ENCODE results near the gene ANKLE1.

DNA sequence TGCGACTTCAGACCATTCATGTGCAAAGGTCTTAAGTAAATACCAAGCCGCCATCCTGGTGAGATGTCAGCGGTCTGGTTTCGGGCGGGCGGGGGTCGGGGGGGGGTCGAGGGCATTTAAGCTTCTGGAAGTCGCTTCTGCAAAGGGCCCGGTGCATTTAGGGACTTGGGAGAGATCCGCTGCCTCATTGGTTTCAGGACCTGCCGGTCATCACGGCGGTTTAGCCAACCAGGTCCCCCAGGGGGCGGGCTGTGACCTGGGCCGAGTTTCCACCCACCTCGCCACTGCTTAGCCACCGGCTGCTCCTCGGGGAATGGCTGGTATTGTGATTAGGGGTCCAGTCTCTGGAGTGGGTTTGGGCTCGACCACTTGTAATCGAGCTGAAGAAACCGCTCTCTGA lies 7.8 kb downstream of the ANKLE1 start:
- TF ChIP-seq, protein P1, sequence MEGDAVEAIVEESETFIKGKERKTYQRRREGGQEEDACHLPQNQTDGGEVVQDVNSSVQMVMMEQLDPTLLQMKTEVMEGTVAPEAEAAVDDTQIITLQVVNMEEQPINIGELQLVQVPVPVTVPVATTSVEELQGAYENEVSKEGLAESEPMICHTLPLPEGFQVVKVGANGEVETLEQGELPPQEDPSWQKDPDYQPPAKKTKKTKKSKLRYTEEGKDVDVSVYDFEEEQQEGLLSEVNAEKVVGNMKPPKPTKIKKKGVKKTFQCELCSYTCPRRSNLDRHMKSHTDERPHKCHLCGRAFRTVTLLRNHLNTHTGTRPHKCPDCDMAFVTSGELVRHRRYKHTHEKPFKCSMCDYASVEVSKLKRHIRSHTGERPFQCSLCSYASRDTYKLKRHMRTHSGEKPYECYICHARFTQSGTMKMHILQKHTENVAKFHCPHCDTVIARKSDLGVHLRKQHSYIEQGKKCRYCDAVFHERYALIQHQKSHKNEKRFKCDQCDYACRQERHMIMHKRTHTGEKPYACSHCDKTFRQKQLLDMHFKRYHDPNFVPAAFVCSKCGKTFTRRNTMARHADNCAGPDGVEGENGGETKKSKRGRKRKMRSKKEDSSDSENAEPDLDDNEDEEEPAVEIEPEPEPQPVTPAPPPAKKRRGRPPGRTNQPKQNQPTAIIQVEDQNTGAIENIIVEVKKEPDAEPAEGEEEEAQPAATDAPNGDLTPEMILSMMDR (IDR thresholded peaks at IDR 0.05; ENCODE audit: insufficient read depth, low read length), result no peak
- TF ChIP-seq POLR2AphosphoS5 (IDR thresholded peaks at IDR 0.05; ENCODE audit: low read depth), result no peak
- no peak for TF ChIP-seq SPI1 (IDR thresholded peaks at IDR 0.05; ENCODE audit: borderline replicate concordance, low read depth)
- TF ChIP-seq, protein P2, sequence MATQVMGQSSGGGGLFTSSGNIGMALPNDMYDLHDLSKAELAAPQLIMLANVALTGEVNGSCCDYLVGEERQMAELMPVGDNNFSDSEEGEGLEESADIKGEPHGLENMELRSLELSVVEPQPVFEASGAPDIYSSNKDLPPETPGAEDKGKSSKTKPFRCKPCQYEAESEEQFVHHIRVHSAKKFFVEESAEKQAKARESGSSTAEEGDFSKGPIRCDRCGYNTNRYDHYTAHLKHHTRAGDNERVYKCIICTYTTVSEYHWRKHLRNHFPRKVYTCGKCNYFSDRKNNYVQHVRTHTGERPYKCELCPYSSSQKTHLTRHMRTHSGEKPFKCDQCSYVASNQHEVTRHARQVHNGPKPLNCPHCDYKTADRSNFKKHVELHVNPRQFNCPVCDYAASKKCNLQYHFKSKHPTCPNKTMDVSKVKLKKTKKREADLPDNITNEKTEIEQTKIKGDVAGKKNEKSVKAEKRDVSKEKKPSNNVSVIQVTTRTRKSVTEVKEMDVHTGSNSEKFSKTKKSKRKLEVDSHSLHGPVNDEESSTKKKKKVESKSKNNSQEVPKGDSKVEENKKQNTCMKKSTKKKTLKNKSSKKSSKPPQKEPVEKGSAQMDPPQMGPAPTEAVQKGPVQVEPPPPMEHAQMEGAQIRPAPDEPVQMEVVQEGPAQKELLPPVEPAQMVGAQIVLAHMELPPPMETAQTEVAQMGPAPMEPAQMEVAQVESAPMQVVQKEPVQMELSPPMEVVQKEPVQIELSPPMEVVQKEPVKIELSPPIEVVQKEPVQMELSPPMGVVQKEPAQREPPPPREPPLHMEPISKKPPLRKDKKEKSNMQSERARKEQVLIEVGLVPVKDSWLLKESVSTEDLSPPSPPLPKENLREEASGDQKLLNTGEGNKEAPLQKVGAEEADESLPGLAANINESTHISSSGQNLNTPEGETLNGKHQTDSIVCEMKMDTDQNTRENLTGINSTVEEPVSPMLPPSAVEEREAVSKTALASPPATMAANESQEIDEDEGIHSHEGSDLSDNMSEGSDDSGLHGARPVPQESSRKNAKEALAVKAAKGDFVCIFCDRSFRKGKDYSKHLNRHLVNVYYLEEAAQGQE (IDR thresholded peaks at IDR 0.05; ENCODE audit: insufficient replicate concordance, low read depth), result no peak
- no peak for TF ChIP-seq GABPA (IDR thresholded peaks at IDR 0.05; ENCODE audit: low read depth)
